NCI-H748 treated with DMSO at 0.1 percent for 48 hours (cell line): ENCODE data around the gene CCDC69.
A peak's percentile ranks its signal among the peaks of the same experiment; 100 is the strongest.
"Not testable (repeated sequence)": the region's sequence is repeated elsewhere in the genome, so short reads cannot be mapped to it uniquely, and the experiment has no call there.

Source experiments
- DNase-seq: peaks from one replicate; lab custom pipeline; 2025; lab: John Stamatoyannopoulos, UW

Gene CCDC69

GRCh38 chr5:151245680-151246219 lies 21.9 kb upstream of the CCDC69 start:
- DNase-seq = no peak

DNA sequence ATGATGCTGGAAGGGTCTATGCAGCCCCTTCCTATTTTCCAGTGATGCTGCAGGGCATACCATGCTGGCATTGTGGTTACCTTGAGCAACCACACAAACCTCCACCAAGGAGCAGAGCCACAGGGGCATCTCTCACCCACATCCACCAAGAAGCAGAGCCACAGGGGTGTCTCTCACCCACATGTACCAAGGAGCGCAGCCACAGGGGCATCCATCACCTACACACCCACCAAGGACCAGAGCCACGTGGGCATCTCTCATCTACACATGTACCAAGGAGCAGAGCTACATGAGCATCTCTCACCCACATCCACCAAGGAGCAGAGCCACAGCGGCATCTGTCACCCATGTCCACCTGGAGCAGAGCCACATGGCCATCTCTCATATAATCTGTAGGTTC lies 20.3 kb upstream of the CCDC69 start:
- DNase-seq = no peak

GRCh38 chr5:151243564-151243963 lies 19.7 kb upstream of the CCDC69 start:
- DNase-seq = no peak

DNA sequence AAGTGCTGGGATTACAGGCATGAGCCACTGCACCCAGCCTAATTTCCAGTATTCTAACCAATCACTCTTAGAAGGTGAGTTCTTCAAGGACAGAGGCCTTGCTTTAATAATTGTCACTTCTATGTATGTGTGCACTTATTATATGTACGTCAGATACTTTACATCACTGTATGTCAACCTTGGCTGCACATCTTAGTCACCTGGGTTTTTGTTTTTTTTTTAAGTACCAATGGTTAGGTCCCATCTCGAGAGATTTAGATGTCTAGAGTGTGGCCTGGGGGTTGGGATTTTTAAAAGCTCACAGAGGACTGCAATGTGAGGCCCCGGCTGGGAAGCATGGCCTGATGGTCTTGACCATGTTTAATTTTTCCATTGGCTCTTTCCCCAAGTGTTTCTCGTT lies 19.2 kb upstream of the CCDC69 start:
- no peak for DNase-seq

DNA sequence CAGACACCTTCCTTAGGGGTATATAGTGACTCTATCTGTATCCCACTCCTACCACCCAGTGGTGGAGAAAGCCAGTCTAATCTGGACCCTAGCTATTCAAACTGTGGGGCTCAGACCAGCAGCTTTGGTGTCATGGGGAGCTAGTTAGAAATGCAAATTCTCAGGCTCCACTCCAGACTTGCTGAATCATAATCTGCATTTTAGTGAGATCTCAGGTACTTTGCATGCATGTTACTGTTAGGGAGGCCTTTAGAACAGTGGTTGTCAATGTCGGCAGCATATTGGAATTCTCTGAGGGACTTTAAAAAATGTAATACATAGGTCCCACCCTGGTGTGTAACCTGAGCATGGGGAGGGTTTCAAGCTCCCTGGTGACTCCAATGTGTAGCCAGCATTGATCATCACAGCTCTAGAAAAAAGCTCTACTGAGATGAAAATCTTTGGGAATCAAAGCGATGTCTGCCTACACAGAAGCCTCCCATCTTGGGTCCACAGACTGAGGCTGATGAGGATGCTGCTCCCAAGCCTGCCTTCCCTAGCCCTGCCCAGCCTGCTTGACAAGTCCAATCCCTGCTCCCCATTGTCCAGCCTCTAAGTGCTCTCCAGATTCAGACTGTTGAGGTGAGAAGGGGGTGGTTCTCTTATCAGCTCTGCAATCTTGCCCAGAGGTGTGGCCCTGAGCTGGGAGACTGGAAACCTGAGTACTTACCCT lies 17.2 kb upstream of the CCDC69 start:
- DNase-seq = no peak

DNA sequence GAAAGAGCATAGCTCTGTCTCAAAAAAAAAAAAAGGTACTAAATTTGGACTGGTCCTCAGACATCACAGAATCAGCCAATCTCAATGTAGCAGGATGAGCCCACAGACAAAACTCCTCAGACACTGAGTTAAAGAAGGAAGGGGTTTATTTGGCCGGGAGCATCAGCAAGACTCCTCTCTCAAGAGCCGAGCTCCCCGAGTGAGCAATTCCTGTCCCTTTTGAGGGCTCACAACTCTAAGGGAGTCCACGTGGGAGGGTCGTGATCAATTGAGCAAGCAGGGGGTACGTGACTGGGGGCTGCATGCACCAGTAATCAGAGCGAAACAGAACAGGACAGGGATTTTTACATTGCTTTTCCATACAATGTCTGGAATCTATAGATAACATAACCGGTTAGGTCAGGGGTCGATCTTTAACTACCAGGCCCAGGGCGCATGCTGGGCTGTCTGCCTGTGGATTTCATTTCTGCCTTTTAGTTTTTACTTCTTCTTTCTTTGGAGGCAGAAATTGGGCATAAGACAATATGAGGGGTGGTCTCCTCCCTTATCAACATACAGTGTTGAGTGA lies 16.5 kb upstream of the CCDC69 start:
- DNase-seq = not testable (repeated sequence)

GRCh38 chr5:151239237-151239861 lies 15.5 kb upstream of the CCDC69 start:
- peak; percentile 40 for DNase-seq

- no peak for DNase-seq
Observed at GRCh38 chr5:151238303-151238741, 14.4 kb upstream of the CCDC69 start.

- no peak for DNase-seq
Observed at GRCh38 chr5:151237685-151238084, 13.8 kb upstream of the CCDC69 start.

DNA sequence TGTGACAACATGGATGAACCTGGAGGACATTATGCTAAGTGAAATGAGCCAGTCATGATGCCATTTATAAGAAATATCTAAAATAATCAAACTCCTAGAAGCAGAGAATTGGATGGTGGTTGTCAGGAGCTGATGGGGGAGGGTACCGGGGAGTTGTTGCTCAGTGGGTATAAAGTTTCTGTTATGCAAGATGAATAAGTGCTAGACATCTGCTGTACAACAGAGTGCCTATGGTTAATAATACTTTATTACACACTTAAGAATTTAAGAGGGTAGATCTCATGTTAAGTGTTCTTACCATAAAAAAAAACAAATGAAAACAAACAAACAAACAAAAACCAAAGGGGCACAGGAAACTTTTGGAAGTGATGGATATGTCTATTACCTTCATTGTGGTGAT lies 13.0 kb upstream of the CCDC69 start:
- no peak for DNase-seq

- not testable (repeated sequence) for DNase-seq
Observed at GRCh38 chr5:151235239-151235571, 11.3 kb upstream of the CCDC69 start.

DNA sequence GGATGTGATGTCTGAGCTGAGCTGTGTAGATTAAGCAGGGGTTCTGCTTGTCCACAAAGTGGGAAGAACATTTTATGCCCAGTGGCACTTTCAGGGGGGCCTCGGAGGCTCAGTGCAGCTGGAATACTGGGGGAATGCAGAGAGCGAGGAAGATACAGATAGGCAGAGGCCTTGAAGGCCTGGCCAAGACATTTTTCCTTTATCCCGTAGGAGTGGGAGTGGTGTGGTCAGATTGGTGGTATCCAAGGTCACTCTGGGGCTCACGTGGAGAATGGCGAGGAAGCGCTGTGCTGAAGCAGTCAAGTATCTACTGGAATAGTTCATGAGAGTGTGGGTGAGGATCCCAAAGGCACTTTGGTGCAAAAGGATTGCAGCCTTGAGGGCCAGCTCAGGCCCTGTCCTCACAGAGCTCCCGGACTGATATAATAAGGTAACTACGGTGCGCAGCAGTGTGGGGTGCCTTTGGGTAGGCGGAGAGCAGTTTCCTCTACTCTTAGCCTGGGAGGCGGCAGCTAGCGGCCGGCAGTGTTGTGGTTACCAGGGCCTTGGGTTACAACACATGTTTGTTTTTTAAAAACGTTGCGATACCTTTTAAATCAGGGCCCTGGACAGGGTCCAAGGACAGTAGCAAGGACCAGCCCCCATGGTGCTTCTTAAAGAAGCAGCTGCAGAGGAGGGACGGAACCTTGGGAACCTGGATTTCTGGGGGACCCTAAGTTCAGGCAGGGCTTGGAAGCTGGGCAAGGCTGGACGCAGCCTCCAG lies 10.8 kb upstream of the CCDC69 start:
- DNase-seq = no peak

GRCh38 chr5:151233616-151234085 lies 9.8 kb upstream of the CCDC69 start:
- no peak for DNase-seq

- DNase-seq = no peak
Observed at GRCh38 chr5:151231359-151231758, 7.5 kb upstream of the CCDC69 start.

- no peak for DNase-seq
Observed at GRCh38 chr5:151230048-151230680, 6.3 kb upstream of the CCDC69 start.

- no peak for DNase-seq
Observed at GRCh38 chr5:151228986-151229385, 5.1 kb upstream of the CCDC69 start.

DNA sequence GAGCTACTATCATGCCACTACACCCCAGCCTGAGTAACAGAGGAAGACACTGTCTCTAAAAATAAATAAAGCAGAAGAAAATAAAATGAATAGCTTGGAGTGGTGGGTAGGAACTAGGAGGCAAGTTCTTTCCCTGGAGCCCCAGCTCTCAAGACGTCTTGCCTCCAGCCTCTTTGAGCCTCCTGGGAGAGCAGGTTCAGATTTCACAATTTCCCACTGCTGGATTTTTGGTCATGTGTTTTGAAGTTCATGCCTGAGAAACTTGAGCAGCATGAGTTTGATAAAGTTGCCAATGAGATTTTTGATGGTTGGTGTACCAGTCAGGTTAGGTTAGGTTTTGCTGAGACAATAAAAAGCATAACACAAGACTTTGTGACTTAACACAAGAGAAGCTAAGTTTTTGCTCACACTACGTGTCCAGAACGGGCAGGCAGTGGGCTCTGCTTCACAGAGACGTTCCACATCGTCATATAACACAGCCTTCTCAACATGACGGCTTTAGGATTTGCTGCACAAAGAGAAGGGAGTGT lies 4.1 kb upstream of the CCDC69 start:
- DNase-seq = no peak

- no peak for DNase-seq
Observed at GRCh38 chr5:151225475-151225874, 1.6 kb upstream of the CCDC69 start.

DNA sequence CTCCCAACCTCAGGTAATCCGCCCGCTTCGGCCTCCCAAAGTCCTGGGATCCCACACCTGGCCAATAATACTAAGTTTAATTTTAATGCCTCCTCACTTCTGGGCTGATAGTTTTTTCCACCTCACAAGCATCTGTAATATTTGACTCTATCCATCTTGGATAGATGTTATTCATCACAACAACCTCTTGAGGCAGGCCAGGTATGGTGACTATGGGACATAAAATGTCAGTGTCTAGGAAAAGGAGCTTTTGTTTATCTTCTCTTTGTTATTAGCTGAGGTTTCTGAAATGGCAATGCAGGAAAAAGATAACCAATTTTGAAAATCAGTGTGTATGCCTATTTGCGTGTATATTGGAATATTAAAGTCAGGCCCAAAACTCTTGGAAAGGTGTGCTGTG lies 1.2 kb upstream of the CCDC69 start:
- no peak for DNase-seq

DNA sequence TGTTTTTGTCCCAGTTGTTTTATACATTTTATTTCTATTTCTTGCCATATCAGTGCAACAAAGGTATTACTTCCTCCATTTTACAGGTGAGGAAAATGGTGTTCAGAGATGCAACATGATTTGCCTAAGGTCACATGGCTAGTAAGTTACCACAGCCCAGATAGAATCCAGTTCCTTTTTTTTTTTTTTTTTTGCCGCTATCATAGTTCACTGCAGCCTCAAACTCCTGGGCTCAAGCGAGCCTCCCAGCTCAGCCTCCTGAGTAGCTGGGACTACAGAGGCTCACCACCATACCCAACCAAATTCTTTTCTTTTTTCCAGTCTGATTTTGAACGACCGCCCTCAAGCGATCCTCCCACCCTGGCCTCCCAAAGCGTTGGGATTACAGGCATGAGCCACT lies 480 bp upstream of the CCDC69 start:
- DNase-seq = no peak

- DNase-seq = no peak
Observed at GRCh38 chr5:151222790-151223446, 974 bp downstream of the CCDC69 start.
